WTC11 (cell line): Measurements from ENCODE around the gene NDUFAF4. TPM values are rescaled to one million over a fixed set of nuclear protein-coding genes. Genes with fewer than 3 reads are reported as not detected.

ENCODE experiments used
- ATAC-seq: fragments of 200-7000 bp; cut with Tn5 transposase; 2 replicates; pipeline ENCODE4 v1.10.0; 2021; ENCODE audit warnings: mild to moderate bottlenecking, moderate library complexity
- CTCF ChIA-PET: fragments of 300-600 bp; sonication (Branson Sonifier 250); formaldehyde crosslinking; loops from one replicate; lab custom pipeline; 2021; ENCODE audit warnings: antibody characterized with exemption; lab: Charles Lee
- POLR2A ChIA-PET: fragments of 350-600 bp; sonication (Branson Sonifier 250); formaldehyde crosslinking; loops from one replicate; lab custom pipeline; 2021; ENCODE audit warnings: antibody characterized with exemption; lab: Charles Lee
- DNase-seq: peaks from one replicate; pipeline ENCODE4 v3.0.0; 2021; ENCODE audit warnings: low spot score
- H3K27ac Mint-ChIP-seq: 2 replicates; pipeline ENCODE4 v1.8.0; 2021; ENCODE audit warnings: mixed read lengths
- H3K27me3 Mint-ChIP-seq: 2 replicates; pipeline ENCODE4 v1.8.0; 2021; ENCODE audit warnings: low read depth, mild to moderate bottlenecking, moderate library complexity, mixed read lengths
- H3K36me3 Mint-ChIP-seq: 2 replicates; pipeline ENCODE4 v1.8.0; 2021; ENCODE audit warnings: mixed read lengths
- H3K4me1 Mint-ChIP-seq: 2 replicates; pipeline ENCODE4 v1.8.0; 2022; ENCODE audit warnings: mixed read lengths
- H3K4me3 Mint-ChIP-seq: 2 replicates; pipeline ENCODE4 v1.8.0; 2021; ENCODE audit warnings: mild to moderate bottlenecking, moderate library complexity, mixed read lengths
- H3K9me3 Mint-ChIP-seq: 2 replicates; pipeline ENCODE4 v1.8.0; 2021; ENCODE audit warnings: mixed read lengths
- CREM ChIP-seq: sonication (generic); formaldehyde crosslinking; IDR thresholded peaks from 2 replicates; pipeline ENCODE4 v1.8.1; 2022; ENCODE audit warnings: mild to moderate bottlenecking, missing genetic modification reagents, moderate library complexity
- ESRRA ChIP-seq: sonication (generic); formaldehyde crosslinking; IDR thresholded peaks from 2 replicates; pipeline ENCODE4 v1.8.1; 2022; ENCODE audit warnings: mild to moderate bottlenecking, missing genetic modification reagents, borderline replicate concordance
- GABPB1 ChIP-seq: sonication (generic); formaldehyde crosslinking; IDR thresholded peaks from 2 replicates; pipeline ENCODE4 v1.8.1; 2023; ENCODE audit warnings: mild to moderate bottlenecking, missing genetic modification reagents
- IRF1 ChIP-seq: sonication (generic); formaldehyde crosslinking; IDR thresholded peaks from 2 replicates; pipeline ENCODE4 v1.8.0; 2023; ENCODE audit warnings: missing genetic modification reagents
- JUN ChIP-seq: sonication (generic); formaldehyde crosslinking; IDR thresholded peaks from 2 replicates; pipeline ENCODE4 v1.8.0; 2023; ENCODE audit warnings: mild to moderate bottlenecking, missing genetic modification reagents
- MAX ChIP-seq: sonication (generic); formaldehyde crosslinking; IDR thresholded peaks from 2 replicates; pipeline ENCODE4 v1.8.0; 2022; ENCODE audit warnings: mild to moderate bottlenecking, missing genetic modification reagents
- PRDM15 ChIP-seq: sonication (generic); formaldehyde crosslinking; IDR thresholded peaks from 2 replicates; pipeline ENCODE4 v1.8.0; 2022; ENCODE audit warnings: missing genetic modification reagents
- RORB ChIP-seq: fragments of 250-450 bp; sonication (Bioruptor Pico); IDR thresholded peaks from 2 replicates; pipeline ENCODE4 v1.9.0; 2021; ENCODE audit warnings: mild to moderate bottlenecking
- TP53 ChIP-seq: sonication (generic); formaldehyde crosslinking; IDR thresholded peaks from 2 replicates; pipeline ENCODE4 v1.8.1; 2023; ENCODE audit warnings: mild to moderate bottlenecking, missing genetic modification reagents
- ZNF121 ChIP-seq: sonication (generic); formaldehyde crosslinking; IDR thresholded peaks from 2 replicates; pipeline ENCODE4 v1.8.0; 2023; ENCODE audit warnings: missing genetic modification reagents
- ZNF138 ChIP-seq: sonication (generic); formaldehyde crosslinking; conservative IDR thresholded peaks from 2 replicates; pipeline ENCODE4 v1.8.1; 2022; ENCODE audit warnings: mild to moderate bottlenecking, moderate library complexity, missing genetic modification reagents
- ZNF219 ChIP-seq: sonication (generic); formaldehyde crosslinking; IDR thresholded peaks from 2 replicates; pipeline ENCODE4 v1.8.0; 2023; ENCODE audit warnings: missing genetic modification reagents, mild to moderate bottlenecking, borderline replicate concordance
- ZNF317 ChIP-seq: sonication (generic); formaldehyde crosslinking; IDR thresholded peaks from 2 replicates; pipeline ENCODE4 v1.8.1; 2023; ENCODE audit warnings: low read depth, mild to moderate bottlenecking, moderate library complexity, missing genetic modification reagents, borderline replicate concordance
- total RNA-seq: library from RNA; stranded (reverse); gene quantifications from 3 replicates; pipeline ENCODE4 v1.2.3, GENCODE V29; 2021
- TF ChIP-seq, protein P1 (sequence below): sonication (generic); formaldehyde crosslinking; IDR thresholded peaks from 2 replicates; pipeline ENCODE4 v1.8.0; 2022; ENCODE audit warnings: mild to moderate bottlenecking, missing genetic modification reagents
- TF ChIP-seq, protein P2 (sequence below): sonication (generic); formaldehyde crosslinking; IDR thresholded peaks from 2 replicates; pipeline ENCODE4 v1.8.0; 2022; ENCODE audit warnings: mild to moderate bottlenecking, missing genetic modification reagents
- TF ChIP-seq, protein P3 (sequence below): sonication (generic); formaldehyde crosslinking; IDR thresholded peaks from 2 replicates; pipeline ENCODE4 v1.8.1; 2022; ENCODE audit warnings: mild to moderate bottlenecking, missing genetic modification reagents, moderate library complexity, borderline replicate concordance
- TF ChIP-seq, protein P4 (sequence below): sonication (generic); formaldehyde crosslinking; IDR thresholded peaks from 2 replicates; pipeline ENCODE4 v1.8.0; 2022; ENCODE audit warnings: mild to moderate bottlenecking, missing genetic modification reagents

Gene NDUFAF4
- total RNA-seq, 1 experiment from 2014 or later = 75.8 TPM

GRCh38 chr6:96865055-96865405 lies 32.7 kb downstream of the NDUFAF4 start:
- no peak for DNase-seq
- TF ChIP-seq, protein P1, sequence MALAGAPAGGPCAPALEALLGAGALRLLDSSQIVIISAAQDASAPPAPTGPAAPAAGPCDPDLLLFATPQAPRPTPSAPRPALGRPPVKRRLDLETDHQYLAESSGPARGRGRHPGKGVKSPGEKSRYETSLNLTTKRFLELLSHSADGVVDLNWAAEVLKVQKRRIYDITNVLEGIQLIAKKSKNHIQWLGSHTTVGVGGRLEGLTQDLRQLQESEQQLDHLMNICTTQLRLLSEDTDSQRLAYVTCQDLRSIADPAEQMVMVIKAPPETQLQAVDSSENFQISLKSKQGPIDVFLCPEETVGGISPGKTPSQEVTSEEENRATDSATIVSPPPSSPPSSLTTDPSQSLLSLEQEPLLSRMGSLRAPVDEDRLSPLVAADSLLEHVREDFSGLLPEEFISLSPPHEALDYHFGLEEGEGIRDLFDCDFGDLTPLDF (CRISPR knock-in tag) = no peak
- no peak for TF ChIP-seq ZNF317 (CRISPR knock-in tag)
- TF ChIP-seq RORB (CRISPR knock-in tag) = no peak
- no peak for TF ChIP-seq JUN (CRISPR knock-in tag)
- no peak for TF ChIP-seq CREM (CRISPR knock-in tag)
- no peak for TF ChIP-seq IRF1 (CRISPR knock-in tag)
- TF ChIP-seq, protein P2, sequence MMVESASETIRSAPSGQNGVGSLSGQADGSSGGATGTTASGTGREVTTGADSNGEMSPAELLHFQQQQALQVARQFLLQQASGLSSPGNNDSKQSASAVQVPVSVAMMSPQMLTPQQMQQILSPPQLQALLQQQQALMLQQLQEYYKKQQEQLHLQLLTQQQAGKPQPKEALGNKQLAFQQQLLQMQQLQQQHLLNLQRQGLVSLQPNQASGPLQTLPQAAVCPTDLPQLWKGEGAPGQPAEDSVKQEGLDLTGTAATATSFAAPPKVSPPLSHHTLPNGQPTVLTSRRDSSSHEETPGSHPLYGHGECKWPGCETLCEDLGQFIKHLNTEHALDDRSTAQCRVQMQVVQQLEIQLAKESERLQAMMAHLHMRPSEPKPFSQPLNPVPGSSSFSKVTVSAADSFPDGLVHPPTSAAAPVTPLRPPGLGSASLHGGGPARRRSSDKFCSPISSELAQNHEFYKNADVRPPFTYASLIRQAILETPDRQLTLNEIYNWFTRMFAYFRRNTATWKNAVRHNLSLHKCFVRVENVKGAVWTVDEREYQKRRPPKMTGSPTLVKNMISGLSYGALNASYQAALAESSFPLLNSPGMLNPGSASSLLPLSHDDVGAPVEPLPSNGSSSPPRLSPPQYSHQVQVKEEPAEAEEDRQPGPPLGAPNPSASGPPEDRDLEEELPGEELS = no peak
- TF ChIP-seq ZNF121 = no peak
- TF ChIP-seq MAX = no peak
- TF ChIP-seq, protein P3, sequence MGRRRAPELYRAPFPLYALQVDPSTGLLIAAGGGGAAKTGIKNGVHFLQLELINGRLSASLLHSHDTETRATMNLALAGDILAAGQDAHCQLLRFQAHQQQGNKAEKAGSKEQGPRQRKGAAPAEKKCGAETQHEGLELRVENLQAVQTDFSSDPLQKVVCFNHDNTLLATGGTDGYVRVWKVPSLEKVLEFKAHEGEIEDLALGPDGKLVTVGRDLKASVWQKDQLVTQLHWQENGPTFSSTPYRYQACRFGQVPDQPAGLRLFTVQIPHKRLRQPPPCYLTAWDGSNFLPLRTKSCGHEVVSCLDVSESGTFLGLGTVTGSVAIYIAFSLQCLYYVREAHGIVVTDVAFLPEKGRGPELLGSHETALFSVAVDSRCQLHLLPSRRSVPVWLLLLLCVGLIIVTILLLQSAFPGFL (CRISPR knock-in tag) = no peak
- TF ChIP-seq ZNF138 (CRISPR knock-in tag) = no peak
- TF ChIP-seq ESRRA (CRISPR knock-in tag) = no peak
- TF ChIP-seq, protein P4, sequence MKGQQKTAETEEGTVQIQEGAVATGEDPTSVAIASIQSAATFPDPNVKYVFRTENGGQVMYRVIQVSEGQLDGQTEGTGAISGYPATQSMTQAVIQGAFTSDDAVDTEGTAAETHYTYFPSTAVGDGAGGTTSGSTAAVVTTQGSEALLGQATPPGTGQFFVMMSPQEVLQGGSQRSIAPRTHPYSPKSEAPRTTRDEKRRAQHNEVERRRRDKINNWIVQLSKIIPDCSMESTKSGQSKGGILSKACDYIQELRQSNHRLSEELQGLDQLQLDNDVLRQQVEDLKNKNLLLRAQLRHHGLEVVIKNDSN = no peak
- no peak for TF ChIP-seq TP53
- TF ChIP-seq ZNF219 = no peak
- no peak for TF ChIP-seq PRDM15 (CRISPR knock-in tag)
- TF ChIP-seq GABPB1 (CRISPR knock-in tag) = no peak
- TF ChIP-seq, all 79 proteins: peak for 0
- Mint-ChIP-seq H3K4me1 (no peaks in the 10 kb centered on the region), H3K36me3 (peaks cover 9% of the 10 kb centered on the region), H3K4me3 (no peak overlapping the region), H3K27ac (no peak overlapping the region), H3K27me3 (no peaks in the 10 kb centered on the region), H3K9me3 (peaks cover 17% of the 10 kb centered on the region)
- POLR2A ChIA-PET = no interaction called here
- no peak for ATAC-seq
- CTCF ChIA-PET = no interaction called here
